Upper lobe of left lung (tissue), 6 donors: ENCODE results near the gene KRT8. TPM values are rescaled to one million over a fixed set of nuclear protein-coding genes. Genes with fewer than 3 reads are reported as not detected.

Experiments
- ATAC-seq, 2 donors: fragments of 200-7000 bp; cut with Tn5 transposase; one replicate each; pipeline ENCODE4 v1.9.1; 2022; ENCODE audit warnings: mild to moderate bottlenecking in 2 of 2, moderate library complexity in 2 of 2; ENCODE audit not compliant: low FRiP score in 2 of 2
- DNase-seq, 2 donors: peaks; one replicate each; pipeline ENCODE4 v3.0.0-alpha.2; 2019 to 2020
- H3K27ac ChIP-seq, 4 donors: fragments of 200-600 bp; sonication (generic); one replicate each; pipeline ENCODE4 v1.5.1; 2016 to 2019
- H3K27me3 ChIP-seq, 4 donors: fragments of 200-600 bp; sonication (generic); one replicate each; pipeline ENCODE4 v1.5.1; 2017 to 2019
- H3K36me3 ChIP-seq, 4 donors: fragments of 200-600 bp; sonication (generic); one replicate each; pipeline ENCODE4 v1.5.1; 2016 to 2019
- H3K4me1 ChIP-seq, 4 donors: fragments of 200-600 bp; sonication (generic); one replicate each; pipeline ENCODE4 v1.5.1; 2018 to 2019
- H3K4me3 ChIP-seq, 4 donors: fragments of 200-600 bp; sonication (generic); one replicate each; pipeline ENCODE4 v1.5.1; 2017 to 2019; ENCODE audit warnings: mild to moderate bottlenecking in 2 of 4, moderate library complexity in 1 of 4
- H3K9me3 ChIP-seq, 4 donors: fragments of 200-600 bp; sonication (generic); one replicate each; pipeline ENCODE4 v1.5.1; 2018 to 2019
- CTCF ChIP-seq, 6 experiments: fragments of 450-650 bp in 4 of 6; fragments of 200-600 bp in 2 of 6; sonication (generic) in 2 of 6; IDR thresholded peaks; one replicate each; pipeline ENCODE4 v1.5.1; 2016 to 2019; ENCODE audit warnings: antibody characterized with exemption in 6 of 6
- EP300 ChIP-seq, 4 donors: sonication (generic); formaldehyde crosslinking; IDR thresholded peaks; one replicate each; pipeline ENCODE4 v1.5.1; 2017; ENCODE audit warnings: antibody characterized with exemption in 4 of 4, control low read depth in 2 of 4
- POLR2A ChIP-seq, 4 donors: fragments of 450-650 bp; IDR thresholded peaks; one replicate each; pipeline ENCODE4 v1.5.1; 2016 to 2017; ENCODE audit warnings: antibody characterized with exemption in 4 of 4, mild to moderate bottlenecking in 2 of 4
- POLR2AphosphoS5 ChIP-seq, 2 donors: sonication (generic); formaldehyde crosslinking; IDR thresholded peaks; one replicate each; pipeline ENCODE4 v1.5.1; 2017; ENCODE audit warnings: antibody characterized with exemption in 2 of 2
- WGBS, 2 donors: methylation state at CpG; one replicate each; pipeline ENCODE4 v1.1.5; 2017 to 2018; 5-methylcytosine and 5-hydroxymethylcytosine counted together
- total RNA-seq, 6 donors: library from RNA; depleted of rRNA in 4 of 6; stranded (reverse); fragments of >200 nt in 4 of 6; gene quantifications; one replicate each; pipeline versions ENCODE4 v1.1.0 to v1.2.1, GENCODE V29; 2016 to 2021
- donor health status: DM: no; HTN: no; CAD: no; lungs with moderate emphysema.
- donor health status: DM: no; HTN: yes; CAD: no; lungs with severe emphysema.

KRT8 gene
- total RNA-seq, 6 donors from 2014 or later = 90.1 to 1,458 (median 358) TPM

GRCh38 chr12:52903855-52904508 is 894 bp downstream of the KRT8 start:
- Histone ChIP-seq H3K4me3 (peak overlapping the region; percentile 21 to 63 (median 50)), H3K36me3 (peaks cover 0 to 14% (median 7%) of the 10 kb centered on the region in 4 donors), H3K4me1 (peaks cover 4 to 41% (median 27%) of the 10 kb centered on the region in 4 donors), H3K9me3 (no peaks in the 10 kb centered on the region), H3K27me3 (peaks cover 0 to 3% (median under 1%) of the 10 kb centered on the region in 4 donors), H3K27ac (peak overlapping the region; percentile 79 to 87 (median 82))
- 33 to 37% methylated on average over 16 to 22 of the region's 31 CpGs for WGBS, 2 donors
- DNase-seq = peak; percentile 71 to 93
- peak; percentile 34 to 66 for ATAC-seq
- TF ChIP-seq POLR2AphosphoS5 (IDR thresholded peaks at IDR 0.05) (no peak), CTCF (IDR thresholded peaks at IDR 0.05) (no peak), POLR2A (IDR thresholded peaks at IDR 0.05) (no peak)

- DNase-seq (peak; percentile 79 to 93), ATAC-seq (peak; percentile 67 to 83)
- peaks cover 0 to 15% (median 11%) of the 10 kb centered on the region in 4 donors for H3K36me3 ChIP-seq
- peaks cover 0 to 3% (median under 1%) of the 10 kb centered on the region in 4 donors for H3K27me3 ChIP-seq
- H3K27ac ChIP-seq = peak overlapping the region; percentile 68 to 87 (median 80)
- H3K4me1 ChIP-seq = peaks cover 4 to 41% (median 22%) of the 10 kb centered on the region in 4 donors
- TF ChIP-seq POLR2AphosphoS5 (IDR thresholded peaks at IDR 0.05) = no peak
- peak in 1 of 6 experiments; percentile 17 for TF ChIP-seq CTCF (IDR thresholded peaks at IDR 0.05)
- peak in 1 of 4 donors; percentile 86 for TF ChIP-seq POLR2A (IDR thresholded peaks at IDR 0.05)
- H3K4me3 ChIP-seq = peak overlapping the region; percentile 21 to 63 (median 50)
- H3K9me3 ChIP-seq = no peaks in the 10 kb centered on the region
- WGBS, 2 donors = 3 to 9% methylated on average over 18 to 31 of the region's 34 CpGs
Measured at GRCh38 chr12:52903285-52903854, 1.5 kb downstream of the KRT8 start.

GRCh38 chr12:52901715-52902541 is 2.9 kb downstream of the KRT8 start:
- Histone ChIP-seq H3K4me3 (peak overlapping the region in 2 of 4 donors; percentile 51 to 63), H3K27me3 (peaks cover 0 to 3% (median under 1%) of the 10 kb centered on the region in 4 donors), H3K4me1 (peaks cover 4 to 29% (median 10%) of the 10 kb centered on the region in 4 donors), H3K9me3 (no peaks in the 10 kb centered on the region), H3K27ac (no peak overlapping the region), H3K36me3 (peaks cover 0 to 23% (median 15%) of the 10 kb centered on the region in 4 donors)
- DNase-seq (no peak), ATAC-seq (no peak)
- 62 to 86% methylated on average over 10 to 13 of the region's 13 CpGs for WGBS, 2 donors
- no peak for TF ChIP-seq CTCF (IDR thresholded peaks at IDR 0.05)
- no peak for TF ChIP-seq EP300 (IDR thresholded peaks at IDR 0.05)
- TF ChIP-seq POLR2AphosphoS5 (IDR thresholded peaks at IDR 0.05) = no peak
- TF ChIP-seq POLR2A (IDR thresholded peaks at IDR 0.05) = no peak

- peaks cover 0 to 23% (median 15%) of the 10 kb centered on the region in 4 donors for H3K36me3 ChIP-seq
- WGBS, 2 donors = 68 to 79% methylated on average over 7 of the region's 7 CpGs
- peak overlapping the region in 1 of 4 donors; percentile 63 for H3K4me3 ChIP-seq
- H3K27me3 ChIP-seq = peaks cover 0 to 3% (median under 1%) of the 10 kb centered on the region in 4 donors
- ATAC-seq (no peak), DNase-seq (no peak)
- no peaks in the 10 kb centered on the region for H3K9me3 ChIP-seq
- no peak overlapping the region for H3K27ac ChIP-seq
- peaks cover 3 to 24% (median 6%) of the 10 kb centered on the region in 4 donors for H3K4me1 ChIP-seq
- no peak for TF ChIP-seq CTCF (IDR thresholded peaks at IDR 0.05)
- no peak for TF ChIP-seq EP300 (IDR thresholded peaks at IDR 0.05)
Measured at GRCh38 chr12:52900896-52901714, 3.8 kb downstream of the KRT8 start.
